GM12878 (cell line): ENCODE results near the gene SIT1.

Experiments
- BRCA1 ChIP-seq: IDR thresholded peaks from 2 replicates; pipeline ENCODE4 v1.6.1; 2011; ENCODE audit warnings: low read depth, low read length, improper control_type of control experiment
- EP300 ChIP-seq, 2 experiments: fragments of 150-350 bp in 1 of 2; IDR thresholded peaks; 2 replicates each; pipeline ENCODE4 v1.6.1; 2011 to 2012; ENCODE audit warnings: low read depth in 2 of 2, low read length in 2 of 2, borderline replicate concordance in 1 of 2, improper control_type of control experiment in 1 of 2, inconsistent platforms in 1 of 2; ENCODE audit not compliant: control insufficient read depth in 1 of 2
- HDAC2 ChIP-seq: fragments of 200-600 bp; sonication (generic); IDR thresholded peaks from 2 replicates; pipeline ENCODE4 v1.6.1; 2017
- SP1 ChIP-seq: IDR thresholded peaks from one replicate; pipeline ENCODE4 v1.6.1; 2011; ENCODE audit warnings: low read depth, low read length
- TAF1 ChIP-seq: IDR thresholded peaks from 2 replicates; pipeline ENCODE4 v1.6.1; 2011; ENCODE audit warnings: mild to moderate bottlenecking, low read depth, low read length, borderline replicate concordance
- ZNF384 ChIP-seq: IDR thresholded peaks from 2 replicates; pipeline ENCODE4 v1.6.1; 2012; ENCODE audit warnings: low read depth, mild to moderate bottlenecking, low read length, improper control_type of control experiment, borderline replicate concordance
- TF ChIP-seq, protein P1 (sequence below): fragments of 450-650 bp; formaldehyde crosslinking; IDR thresholded peaks from 2 replicates; pipeline ENCODE4 v1.5.0; 2022; ENCODE audit warnings: mild to moderate bottlenecking, missing genetic modification characterization
- TF ChIP-seq, protein P2 (sequence below): fragments of 450-650 bp; IDR thresholded peaks from 2 replicates; pipeline ENCODE4 v1.6.1; 2014; ENCODE audit warnings: mild to moderate bottlenecking
- TF ChIP-seq, protein P3 (sequence below), 3 experiments: IDR thresholded peaks in 2 of 3; conservative IDR thresholded peaks in 1 of 3; 2 replicates each; pipeline ENCODE4 v1.5.1; 2011; ENCODE audit warnings: low read depth in 3 of 3, low read length in 3 of 3, mild to moderate bottlenecking in 3 of 3, control low read depth in 2 of 3, moderate library complexity in 2 of 3, inconsistent platforms in 1 of 3, mixed read lengths in 1 of 3; ENCODE audit not compliant: control insufficient read depth in 2 of 3, insufficient read depth in 1 of 3; ENCODE audit errors: extremely low read depth in 1 of 3
- TF ChIP-seq, protein P4 (sequence below): fragments of 150-350 bp; IDR thresholded peaks from 2 replicates; pipeline ENCODE4 v1.6.1; 2016; ENCODE audit warnings: low read depth, low read length
- TF ChIP-seq, protein P5 (sequence below): fragments of 450-650 bp; IDR thresholded peaks from 2 replicates; pipeline ENCODE4 v1.6.1; 2017; ENCODE audit warnings: antibody characterized with exemption, mild to moderate bottlenecking, moderate library complexity

DNA sequence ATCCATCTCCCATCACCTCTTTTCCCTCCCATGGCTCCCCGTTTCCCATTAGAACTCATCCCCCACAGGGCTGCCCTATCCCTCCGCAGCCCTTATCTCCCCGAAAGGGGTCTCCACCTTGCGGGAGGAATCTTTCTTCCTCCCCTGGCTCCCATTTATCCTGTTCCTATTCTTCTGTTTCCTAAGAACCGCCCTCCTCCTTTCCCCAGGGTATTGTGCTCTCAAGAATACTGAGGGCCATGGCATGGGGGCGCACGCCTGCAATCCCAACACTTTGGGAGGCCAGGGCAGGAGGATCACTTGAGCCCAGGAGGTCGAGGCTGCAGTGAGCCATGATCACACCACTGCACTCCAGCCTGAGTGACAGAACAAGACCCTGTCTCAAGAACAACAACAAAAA lies 33.2 kb downstream of the SIT1 start:
- TF ChIP-seq EP300 (IDR thresholded peaks at IDR 0.05; ENCODE audit: borderline replicate concordance in 1 of 2, control insufficient read depth in 1 of 2, low read depth in 2 of 2, low read length in 2 of 2): no peak
- TF ChIP-seq, protein P1, sequence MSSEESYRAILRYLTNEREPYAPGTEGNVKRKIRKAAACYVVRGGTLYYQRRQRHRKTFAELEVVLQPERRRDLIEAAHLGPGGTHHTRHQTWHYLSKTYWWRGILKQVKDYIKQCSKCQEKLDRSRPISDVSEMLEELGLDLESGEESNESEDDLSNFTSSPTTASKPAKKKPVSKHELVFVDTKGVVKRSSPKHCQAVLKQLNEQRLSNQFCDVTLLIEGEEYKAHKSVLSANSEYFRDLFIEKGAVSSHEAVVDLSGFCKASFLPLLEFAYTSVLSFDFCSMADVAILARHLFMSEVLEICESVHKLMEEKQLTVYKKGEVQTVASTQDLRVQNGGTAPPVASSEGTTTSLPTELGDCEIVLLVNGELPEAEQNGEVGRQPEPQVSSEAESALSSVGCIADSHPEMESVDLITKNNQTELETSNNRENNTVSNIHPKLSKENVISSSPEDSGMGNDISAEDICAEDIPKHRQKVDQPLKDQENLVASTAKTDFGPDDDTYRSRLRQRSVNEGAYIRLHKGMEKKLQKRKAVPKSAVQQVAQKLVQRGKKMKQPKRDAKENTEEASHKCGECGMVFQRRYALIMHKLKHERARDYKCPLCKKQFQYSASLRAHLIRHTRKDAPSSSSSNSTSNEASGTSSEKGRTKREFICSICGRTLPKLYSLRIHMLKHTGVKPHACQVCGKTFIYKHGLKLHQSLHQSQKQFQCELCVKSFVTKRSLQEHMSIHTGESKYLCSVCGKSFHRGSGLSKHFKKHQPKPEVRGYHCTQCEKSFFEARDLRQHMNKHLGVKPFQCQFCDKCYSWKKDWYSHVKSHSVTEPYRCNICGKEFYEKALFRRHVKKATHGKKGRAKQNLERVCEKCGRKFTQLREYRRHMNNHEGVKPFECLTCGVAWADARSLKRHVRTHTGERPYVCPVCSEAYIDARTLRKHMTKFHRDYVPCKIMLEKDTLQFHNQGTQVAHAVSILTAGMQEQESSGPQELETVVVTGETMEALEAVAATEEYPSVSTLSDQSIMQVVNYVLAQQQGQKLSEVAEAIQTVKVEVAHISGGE (CRISPR knock-in tag): no peak
- TF ChIP-seq, protein P2, sequence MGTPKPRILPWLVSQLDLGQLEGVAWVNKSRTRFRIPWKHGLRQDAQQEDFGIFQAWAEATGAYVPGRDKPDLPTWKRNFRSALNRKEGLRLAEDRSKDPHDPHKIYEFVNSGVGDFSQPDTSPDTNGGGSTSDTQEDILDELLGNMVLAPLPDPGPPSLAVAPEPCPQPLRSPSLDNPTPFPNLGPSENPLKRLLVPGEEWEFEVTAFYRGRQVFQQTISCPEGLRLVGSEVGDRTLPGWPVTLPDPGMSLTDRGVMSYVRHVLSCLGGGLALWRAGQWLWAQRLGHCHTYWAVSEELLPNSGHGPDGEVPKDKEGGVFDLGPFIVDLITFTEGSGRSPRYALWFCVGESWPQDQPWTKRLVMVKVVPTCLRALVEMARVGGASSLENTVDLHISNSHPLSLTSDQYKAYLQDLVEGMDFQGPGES: no peak
- TF ChIP-seq, protein P3, sequence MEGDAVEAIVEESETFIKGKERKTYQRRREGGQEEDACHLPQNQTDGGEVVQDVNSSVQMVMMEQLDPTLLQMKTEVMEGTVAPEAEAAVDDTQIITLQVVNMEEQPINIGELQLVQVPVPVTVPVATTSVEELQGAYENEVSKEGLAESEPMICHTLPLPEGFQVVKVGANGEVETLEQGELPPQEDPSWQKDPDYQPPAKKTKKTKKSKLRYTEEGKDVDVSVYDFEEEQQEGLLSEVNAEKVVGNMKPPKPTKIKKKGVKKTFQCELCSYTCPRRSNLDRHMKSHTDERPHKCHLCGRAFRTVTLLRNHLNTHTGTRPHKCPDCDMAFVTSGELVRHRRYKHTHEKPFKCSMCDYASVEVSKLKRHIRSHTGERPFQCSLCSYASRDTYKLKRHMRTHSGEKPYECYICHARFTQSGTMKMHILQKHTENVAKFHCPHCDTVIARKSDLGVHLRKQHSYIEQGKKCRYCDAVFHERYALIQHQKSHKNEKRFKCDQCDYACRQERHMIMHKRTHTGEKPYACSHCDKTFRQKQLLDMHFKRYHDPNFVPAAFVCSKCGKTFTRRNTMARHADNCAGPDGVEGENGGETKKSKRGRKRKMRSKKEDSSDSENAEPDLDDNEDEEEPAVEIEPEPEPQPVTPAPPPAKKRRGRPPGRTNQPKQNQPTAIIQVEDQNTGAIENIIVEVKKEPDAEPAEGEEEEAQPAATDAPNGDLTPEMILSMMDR (IDR thresholded peaks at IDR 0.05 in 2 of 3, conservative IDR thresholded peaks at IDR 0.05 in 1 of 3; ENCODE audit: control insufficient read depth in 2 of 3, extremely low read depth in 1 of 3, insufficient read depth in 1 of 3, low read depth in 3 of 3, low read length in 3 of 3): no peak
- TF ChIP-seq, protein P4, sequence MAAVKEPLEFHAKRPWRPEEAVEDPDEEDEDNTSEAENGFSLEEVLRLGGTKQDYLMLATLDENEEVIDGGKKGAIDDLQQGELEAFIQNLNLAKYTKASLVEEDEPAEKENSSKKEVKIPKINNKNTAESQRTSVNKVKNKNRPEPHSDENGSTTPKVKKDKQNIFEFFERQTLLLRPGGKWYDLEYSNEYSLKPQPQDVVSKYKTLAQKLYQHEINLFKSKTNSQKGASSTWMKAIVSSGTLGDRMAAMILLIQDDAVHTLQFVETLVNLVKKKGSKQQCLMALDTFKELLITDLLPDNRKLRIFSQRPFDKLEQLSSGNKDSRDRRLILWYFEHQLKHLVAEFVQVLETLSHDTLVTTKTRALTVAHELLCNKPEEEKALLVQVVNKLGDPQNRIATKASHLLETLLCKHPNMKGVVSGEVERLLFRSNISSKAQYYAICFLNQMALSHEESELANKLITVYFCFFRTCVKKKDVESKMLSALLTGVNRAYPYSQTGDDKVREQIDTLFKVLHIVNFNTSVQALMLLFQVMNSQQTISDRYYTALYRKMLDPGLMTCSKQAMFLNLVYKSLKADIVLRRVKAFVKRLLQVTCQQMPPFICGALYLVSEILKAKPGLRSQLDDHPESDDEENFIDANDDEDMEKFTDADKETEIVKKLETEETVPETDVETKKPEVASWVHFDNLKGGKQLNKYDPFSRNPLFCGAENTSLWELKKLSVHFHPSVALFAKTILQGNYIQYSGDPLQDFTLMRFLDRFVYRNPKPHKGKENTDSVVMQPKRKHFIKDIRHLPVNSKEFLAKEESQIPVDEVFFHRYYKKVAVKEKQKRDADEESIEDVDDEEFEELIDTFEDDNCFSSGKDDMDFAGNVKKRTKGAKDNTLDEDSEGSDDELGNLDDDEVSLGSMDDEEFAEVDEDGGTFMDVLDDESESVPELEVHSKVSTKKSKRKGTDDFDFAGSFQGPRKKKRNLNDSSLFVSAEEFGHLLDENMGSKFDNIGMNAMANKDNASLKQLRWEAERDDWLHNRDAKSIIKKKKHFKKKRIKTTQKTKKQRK: no peak
- no peak for TF ChIP-seq HDAC2
- TF ChIP-seq, protein P5, sequence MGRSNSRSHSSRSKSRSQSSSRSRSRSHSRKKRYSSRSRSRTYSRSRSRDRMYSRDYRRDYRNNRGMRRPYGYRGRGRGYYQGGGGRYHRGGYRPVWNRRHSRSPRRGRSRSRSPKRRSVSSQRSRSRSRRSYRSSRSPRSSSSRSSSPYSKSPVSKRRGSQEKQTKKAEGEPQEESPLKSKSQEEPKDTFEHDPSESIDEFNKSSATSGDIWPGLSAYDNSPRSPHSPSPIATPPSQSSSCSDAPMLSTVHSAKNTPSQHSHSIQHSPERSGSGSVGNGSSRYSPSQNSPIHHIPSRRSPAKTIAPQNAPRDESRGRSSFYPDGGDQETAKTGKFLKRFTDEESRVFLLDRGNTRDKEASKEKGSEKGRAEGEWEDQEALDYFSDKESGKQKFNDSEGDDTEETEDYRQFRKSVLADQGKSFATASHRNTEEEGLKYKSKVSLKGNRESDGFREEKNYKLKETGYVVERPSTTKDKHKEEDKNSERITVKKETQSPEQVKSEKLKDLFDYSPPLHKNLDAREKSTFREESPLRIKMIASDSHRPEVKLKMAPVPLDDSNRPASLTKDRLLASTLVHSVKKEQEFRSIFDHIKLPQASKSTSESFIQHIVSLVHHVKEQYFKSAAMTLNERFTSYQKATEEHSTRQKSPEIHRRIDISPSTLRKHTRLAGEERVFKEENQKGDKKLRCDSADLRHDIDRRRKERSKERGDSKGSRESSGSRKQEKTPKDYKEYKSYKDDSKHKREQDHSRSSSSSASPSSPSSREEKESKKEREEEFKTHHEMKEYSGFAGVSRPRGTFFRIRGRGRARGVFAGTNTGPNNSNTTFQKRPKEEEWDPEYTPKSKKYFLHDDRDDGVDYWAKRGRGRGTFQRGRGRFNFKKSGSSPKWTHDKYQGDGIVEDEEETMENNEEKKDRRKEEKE: no peak
- TF ChIP-seq TAF1: no peak
- no peak for TF ChIP-seq ZNF384
- TF ChIP-seq SP1: no peak
- no peak for TF ChIP-seq BRCA1
